MM.1S (cell line): ENCODE data around the gene LACRT.

Experiments used
- DNase-seq: peaks from one replicate; pipeline ENCODE4 v3.0.0-alpha.2; 2015
- H2AFZ ChIP-seq: fragments of 300-600 bp; sonication (generic); 2 replicates; pipeline ENCODE4 v1.6.0; 2016; ENCODE audit warnings: antibody characterized with exemption, low read length
- H3F3A ChIP-seq: fragments of 300-600 bp; sonication (generic); 2 replicates; pipeline ENCODE4 v1.6.1; 2016; ENCODE audit warnings: mild to moderate bottlenecking, antibody characterized with exemption, low read length, moderate library complexity, mixed read lengths; ENCODE audit not compliant: insufficient read depth
- H3K27ac ChIP-seq: fragments of 300-600 bp; sonication (generic); 2 replicates; pipeline ENCODE4 v1.5.1; 2016; ENCODE audit warnings: mild to moderate bottlenecking, low read length
- H3K27me3 ChIP-seq: fragments of 300-600 bp; sonication (generic); replicated peaks from 2 replicates; pipeline ENCODE4 v1.6.0; 2016; ENCODE audit warnings: low read length; ENCODE audit not compliant: insufficient read depth
- H3K36me3 ChIP-seq: fragments of 300-600 bp; sonication (generic); replicated peaks from 2 replicates; pipeline ENCODE4 v1.6.1; 2016; ENCODE audit warnings: mild to moderate bottlenecking, low read length, mixed read lengths; ENCODE audit not compliant: insufficient read depth
- H3K4me1 ChIP-seq: fragments of 300-600 bp; sonication (generic); 2 replicates; pipeline ENCODE4 v1.6.1; 2016; ENCODE audit warnings: low read length, mixed read lengths
- H3K4me2 ChIP-seq: fragments of 300-600 bp; sonication (generic); 2 replicates; pipeline ENCODE4 v1.6.0; 2016; ENCODE audit warnings: low read depth, low read length
- H3K4me3 ChIP-seq: fragments of 300-600 bp; sonication (generic); 2 replicates; pipeline ENCODE4 v1.5.1; 2016; ENCODE audit warnings: low read length, mixed read lengths
- H3K79me2 ChIP-seq: fragments of 300-600 bp; sonication (generic); 2 replicates; pipeline ENCODE4 v1.6.1; 2016; ENCODE audit warnings: mixed run types, low read length, mixed read lengths
- H3K9ac ChIP-seq: fragments of 300-600 bp; sonication (generic); 2 replicates; pipeline ENCODE4 v1.6.1; 2016; ENCODE audit warnings: low read length, mixed read lengths
- H3K9me2 ChIP-seq: fragments of 300-600 bp; sonication (generic); replicated peaks from 2 replicates; pipeline ENCODE4 v1.6.1; 2016; ENCODE audit warnings: mild to moderate bottlenecking, low read length, mixed read lengths; ENCODE audit not compliant: insufficient read depth
- H3K9me3 ChIP-seq: fragments of 300-600 bp; sonication (generic); replicated peaks from 2 replicates; pipeline ENCODE4 v1.6.1; 2016; ENCODE audit warnings: mild to moderate bottlenecking, low read length, mixed read lengths; ENCODE audit not compliant: insufficient read depth
- H4K20me1 ChIP-seq: fragments of 300-600 bp; sonication (generic); 2 replicates; pipeline ENCODE4 v1.6.1; 2016; ENCODE audit warnings: mild to moderate bottlenecking, low read length, moderate library complexity, mixed read lengths; ENCODE audit not compliant: insufficient read depth
- CTCF ChIP-seq: fragments of 300-600 bp; sonication (generic); IDR thresholded peaks from 2 replicates; pipeline ENCODE4 v1.5.1; 2016; ENCODE audit warnings: antibody characterized with exemption, low read length, mixed read lengths
- EZH2 ChIP-seq: fragments of 300-600 bp; sonication (generic); optimal IDR thresholded peaks from 2 replicates; pipeline ENCODE3; 2017; ENCODE audit warnings: low read depth, mild to moderate bottlenecking, antibody characterized with exemption, low read length, mixed read lengths
- EZH2phosphoT487 ChIP-seq: fragments of 300-600 bp; sonication (generic); IDR thresholded peaks from 2 replicates; pipeline ENCODE4 v1.6.1; 2018; ENCODE audit warnings: antibody characterized with exemption, low read length

The LACRT gene

GRCh38 chr12:54631551-54631950, 3.1 kb downstream of the LACRT start:
- H3K4me3 ChIP-seq: no peak overlapping the region
- no peak overlapping the region for H3K27ac ChIP-seq
- H2AFZ ChIP-seq: no peak overlapping the region
- no peaks in the 10 kb centered on the region for H3K36me3 ChIP-seq
- H3K4me1 ChIP-seq: no peaks in the 10 kb centered on the region
- H3K79me2 ChIP-seq: no peaks in the 10 kb centered on the region
- H3K9me3 ChIP-seq: no peaks in the 10 kb centered on the region
- no peak overlapping the region for H3K4me2 ChIP-seq
- DNase-seq: no peak
- H4K20me1 ChIP-seq: no peaks in the 10 kb centered on the region
- H3K27me3 ChIP-seq: no peaks in the 10 kb centered on the region
- TF ChIP-seq EZH2 (no peak), CTCF (no peak), EZH2phosphoT487 (no peak)
- no peaks in the 10 kb centered on the region for H3K9me2 ChIP-seq
- no peaks in the 10 kb centered on the region for H3F3A ChIP-seq
- no peak overlapping the region for H3K9ac ChIP-seq

- no peaks in the 10 kb centered on the region for H3K27me3 ChIP-seq
- H3K4me2 ChIP-seq: no peak overlapping the region
- no peaks in the 10 kb centered on the region for H3K79me2 ChIP-seq
Observed at GRCh38 chr12:54629925-54630324, 4.8 kb downstream of the LACRT start.

GRCh38 chr12:54628186-54628846, 6.4 kb downstream of the LACRT start:
- no peaks in the 10 kb centered on the region for H3K9me3 ChIP-seq
- no peak overlapping the region for H2AFZ ChIP-seq
- H3K4me3 ChIP-seq: no peak overlapping the region
- H3K27ac ChIP-seq: no peak overlapping the region
- H3K27me3 ChIP-seq: no peaks in the 10 kb centered on the region
- no peaks in the 10 kb centered on the region for H4K20me1 ChIP-seq
- no peaks in the 10 kb centered on the region for H3K36me3 ChIP-seq
- H3K9ac ChIP-seq: no peak overlapping the region
- H3K9me2 ChIP-seq: no peaks in the 10 kb centered on the region
- no peaks in the 10 kb centered on the region for H3K4me1 ChIP-seq
- DNase-seq: no peak
- H3F3A ChIP-seq: no peaks in the 10 kb centered on the region
- no peaks in the 10 kb centered on the region for H3K79me2 ChIP-seq
- no peak for TF ChIP-seq EZH2phosphoT487
- TF ChIP-seq EZH2: no peak
- no peak for TF ChIP-seq CTCF
- H3K4me2 ChIP-seq: no peak overlapping the region

More at GRCh38 chr12:54629925-54630324, 4.8 kb downstream of the LACRT start:
- Histone ChIP-seq H3K27ac (no peak overlapping the region), H4K20me1 (no peaks in the 10 kb centered on the region), H2AFZ (no peak overlapping the region), H3K9ac (no peak overlapping the region), H3K9me3 (no peaks in the 10 kb centered on the region), H3K9me2 (no peaks in the 10 kb centered on the region), H3F3A (no peaks in the 10 kb centered on the region), H3K4me1 (no peaks in the 10 kb centered on the region), H3K36me3 (no peaks in the 10 kb centered on the region), H3K4me3 (no peak overlapping the region)
- no peak for TF ChIP-seq EZH2
- TF ChIP-seq EZH2phosphoT487: no peak
- no peak for TF ChIP-seq CTCF
- DNase-seq: no peak
